BE2C (cell line): ENCODE measurements around the gene PATE1.

Experiments
- DNase-seq: peaks from one replicate; pipeline ENCODE4 v3.0.0-alpha.2; 2020
- H3K27me3 ChIP-seq: fragments of 250-450 bp; sonication (Bioruptor Pico); 2 replicates; pipeline ENCODE4 v1.5.1; 2020; ENCODE audit warnings: mild to moderate bottlenecking
- H3K36me3 ChIP-seq: fragments of 250-450 bp; sonication (Bioruptor Pico); 2 replicates; pipeline ENCODE4 v1.5.1; 2020; ENCODE audit warnings: mild to moderate bottlenecking
- H3K4me1 ChIP-seq: fragments of 250-450 bp; sonication (Bioruptor Pico); 2 replicates; pipeline ENCODE4 v1.5.1; 2020
- H3K4me3 ChIP-seq: 2 replicates; pipeline ENCODE4 v1.5.1; 2011; ENCODE audit warnings: low read depth, low read length
- H3K9me3 ChIP-seq: fragments of 250-450 bp; sonication (Bioruptor Pico); 2 replicates; pipeline ENCODE4 v1.5.1; 2020
- CTCF ChIP-seq: IDR thresholded peaks from 2 replicates; pipeline ENCODE4 v1.5.1; 2012; ENCODE audit warnings: mild to moderate bottlenecking, low read depth, low read length

PATE1 gene

GRCh38 chr11:125777309-125777708, 31.2 kb downstream of the PATE1 start:
- H3K9me3 ChIP-seq = no peaks in the 10 kb centered on the region; the same call in 1 of the 2 replicates
- no peak overlapping the region for H3K4me3 ChIP-seq
- TF ChIP-seq CTCF = no peak
- DNase-seq = no peak
- no peaks in the 10 kb centered on the region for H3K36me3 ChIP-seq
- no peaks in the 10 kb centered on the region for H3K4me1 ChIP-seq
- H3K27me3 ChIP-seq = peaks cover 21% of the 10 kb centered on the region

- no peaks in the 10 kb centered on the region for H3K4me1 ChIP-seq
- H3K36me3 ChIP-seq = no peaks in the 10 kb centered on the region
- no peak for DNase-seq
- peaks cover 10% of the 10 kb centered on the region for H3K27me3 ChIP-seq
- H3K4me3 ChIP-seq = no peak within 1 kb of the TSS
- H3K9me3 ChIP-seq = no peaks in the 10 kb centered on the region
- TF ChIP-seq CTCF = no peak
Measured at GRCh38 chr11:125778728-125779127, 32.6 kb downstream of the PATE1 start, which contains the start of gene PATE2. Gene PATE2, minus strand, starts transcription at chr11:125778828. Its CDS starts 55 bp downstream, at chr11:125778773.

- H3K36me3 ChIP-seq = no peaks in the 10 kb centered on the region
- DNase-seq = no peak
- H3K27me3 ChIP-seq = no peaks in the 10 kb centered on the region
- H3K4me1 ChIP-seq = no peaks in the 10 kb centered on the region
- H3K9me3 ChIP-seq = no peaks in the 10 kb centered on the region
- no peak for TF ChIP-seq CTCF
- H3K4me3 ChIP-seq = no peak overlapping the region
Measured at GRCh38 chr11:125784678-125785077, 38.6 kb downstream of the PATE1 start.

- no peaks in the 10 kb centered on the region for H3K9me3 ChIP-seq
- no peak for DNase-seq
- TF ChIP-seq CTCF = no peak
- H3K27me3 ChIP-seq = no peaks in the 10 kb centered on the region
- no peaks in the 10 kb centered on the region for H3K36me3 ChIP-seq
- no peaks in the 10 kb centered on the region for H3K4me1 ChIP-seq
- H3K4me3 ChIP-seq = no peak within 1 kb of the TSS
Measured at GRCh38 chr11:125787827-125788226, 41.7 kb downstream of the PATE1 start, which contains the start of gene PATE3. Gene PATE3, plus strand, starts transcription at chr11:125788127. Its CDS starts 25 bp downstream, at chr11:125788152.

- TF ChIP-seq CTCF = no peak
- no peak overlapping the region for H3K4me3 ChIP-seq
Measured at GRCh38 chr11:125790825-125791224, 44.7 kb downstream of the PATE1 start.

GRCh38 chr11:125797641-125798040, 51.6 kb downstream of the PATE1 start:
- no peaks in the 10 kb centered on the region for H3K9me3 ChIP-seq

More at GRCh38 chr11:125790825-125791224, 44.7 kb downstream of the PATE1 start:
- H3K27me3 ChIP-seq = no peaks in the 10 kb centered on the region
- H3K36me3 ChIP-seq = no peaks in the 10 kb centered on the region
- DNase-seq = no peak
- H3K9me3 ChIP-seq = no peaks in the 10 kb centered on the region
- H3K4me1 ChIP-seq = no peaks in the 10 kb centered on the region

More at GRCh38 chr11:125797641-125798040, 51.6 kb downstream of the PATE1 start:
- no peak for DNase-seq
- H3K4me1 ChIP-seq = no peaks in the 10 kb centered on the region
- no peak for TF ChIP-seq CTCF
- no peaks in the 10 kb centered on the region for H3K27me3 ChIP-seq
- no peaks in the 10 kb centered on the region for H3K36me3 ChIP-seq
- H3K4me3 ChIP-seq = no peak overlapping the region
